Measurements from ENCODE around the gene MBP.

The MBP gene

DNA sequence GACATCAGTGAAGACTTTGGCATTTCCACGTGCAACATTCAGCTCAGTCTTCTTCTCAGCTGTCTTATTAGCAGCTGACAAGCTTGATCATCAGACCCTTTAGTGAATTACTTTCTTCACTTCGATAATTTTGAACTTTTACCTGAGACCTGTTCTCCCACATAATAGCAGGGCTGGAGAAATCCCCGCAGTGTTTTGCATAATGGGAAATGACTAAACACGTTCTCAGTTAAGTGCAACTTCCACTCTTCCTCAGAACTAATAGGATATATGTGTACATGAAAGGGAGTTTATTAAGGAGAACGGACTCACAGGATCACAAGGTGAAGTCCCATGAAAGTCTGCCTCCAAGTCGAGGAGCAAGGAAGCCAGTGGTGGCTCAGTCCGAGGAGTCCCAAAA is 28.8 kb upstream of the MBP start:
- Mint-ChIP-seq H3K4me3 (no peak overlapping the region), H3K4me1 (peaks cover 18% of the 10 kb centered on the region)
- no peak for DNase-seq (ENCODE audit: low spot score in 2 of 2)

DNA sequence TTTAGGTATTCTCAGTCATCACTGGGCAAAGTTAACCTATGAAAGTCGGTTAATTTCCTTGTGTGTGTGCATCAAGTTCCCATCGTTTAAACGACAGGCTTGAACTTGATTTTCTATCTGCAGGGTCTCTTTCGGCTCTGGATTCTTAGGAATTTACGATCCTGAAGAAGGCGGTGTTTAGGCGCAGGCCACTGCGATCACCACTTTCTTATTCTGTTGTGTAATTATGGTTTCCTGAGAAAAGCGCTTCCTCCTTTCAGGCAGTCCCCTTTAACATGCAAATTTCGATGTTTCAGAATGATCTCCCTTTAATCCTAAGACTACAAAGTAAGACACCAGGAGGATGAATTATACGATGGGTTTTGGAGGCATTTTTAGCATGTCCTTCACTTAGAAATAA is 27.9 kb upstream of the MBP start:
- Mint-ChIP-seq H3K9me3 (no peaks in the 10 kb centered on the region), H3K4me3 (no peak overlapping the region), H3K27ac (no peak overlapping the region), H3K36me3 (no peaks in the 10 kb centered on the region), H3K4me1 (peaks cover 17% of the 10 kb centered on the region)
- ATAC-seq: no peak
- DNase-seq (ENCODE audit: low spot score in 2 of 2): no peak

More for the DNA sequence above, 28.8 kb upstream of the MBP start:
- Mint-ChIP-seq H3K27ac (no peak overlapping the region), H3K36me3 (no peaks in the 10 kb centered on the region), H3K9me3 (no peaks in the 10 kb centered on the region)
- ATAC-seq: no peak

DNA sequence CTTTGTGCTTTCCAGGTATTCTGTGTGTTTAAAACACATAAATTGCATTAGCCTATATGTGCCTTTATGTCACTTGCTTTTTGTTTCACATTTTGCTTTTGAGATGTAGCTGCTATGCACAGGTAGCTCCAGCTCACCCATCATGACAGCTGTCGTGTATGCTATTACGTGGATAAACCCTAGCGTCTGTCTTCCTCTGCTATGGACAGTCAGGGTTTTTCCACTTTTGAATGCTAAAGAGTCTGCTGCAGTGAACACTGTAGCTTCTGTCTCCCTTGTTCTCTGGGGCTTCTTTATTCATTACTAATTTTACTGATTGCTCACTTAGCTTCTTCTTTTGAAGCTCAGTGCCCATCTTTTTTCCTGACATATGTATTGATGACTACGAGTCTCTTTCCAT is 24.7 kb upstream of the MBP start:
- no peak overlapping the region for H3K27ac Mint-ChIP-seq
- no peak for DNase-seq (ENCODE audit: low spot score in 2 of 2)
- no peaks in the 10 kb centered on the region for H3K4me1 Mint-ChIP-seq
- H3K4me3 Mint-ChIP-seq: no peak overlapping the region
- H3K9me3 Mint-ChIP-seq: no peaks in the 10 kb centered on the region
- no peak for ATAC-seq
- H3K36me3 Mint-ChIP-seq: no peaks in the 10 kb centered on the region

DNA sequence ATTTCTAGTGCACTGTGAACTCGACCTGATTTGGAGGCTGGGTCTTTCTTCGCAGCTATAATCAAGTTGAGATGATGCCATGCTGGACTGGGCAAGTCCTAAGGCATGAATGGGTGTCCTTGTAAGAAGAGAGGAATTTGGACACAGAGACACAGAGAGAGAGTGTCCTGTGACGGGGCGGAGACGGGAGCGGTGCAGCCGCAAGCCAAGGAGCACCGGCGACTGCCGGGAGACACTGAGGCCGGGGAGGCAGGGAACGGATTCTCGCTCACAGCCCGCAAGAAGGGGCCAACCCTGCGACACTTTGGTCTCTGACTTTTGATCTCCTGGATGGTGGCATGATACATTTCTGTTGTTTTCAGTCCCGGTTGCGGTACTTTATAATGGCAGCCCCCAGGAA is 22.4 kb upstream of the MBP start:
- H3K4me3 Mint-ChIP-seq: no peak overlapping the region
- peaks cover 10% of the 10 kb centered on the region for H3K4me1 Mint-ChIP-seq
- ATAC-seq (no peak), DNase-seq (ENCODE audit: low spot score in 2 of 2) (no peak)
- H3K27ac Mint-ChIP-seq: no peak overlapping the region
- no peaks in the 10 kb centered on the region for H3K36me3 Mint-ChIP-seq
- no peaks in the 10 kb centered on the region for H3K9me3 Mint-ChIP-seq

DNA sequence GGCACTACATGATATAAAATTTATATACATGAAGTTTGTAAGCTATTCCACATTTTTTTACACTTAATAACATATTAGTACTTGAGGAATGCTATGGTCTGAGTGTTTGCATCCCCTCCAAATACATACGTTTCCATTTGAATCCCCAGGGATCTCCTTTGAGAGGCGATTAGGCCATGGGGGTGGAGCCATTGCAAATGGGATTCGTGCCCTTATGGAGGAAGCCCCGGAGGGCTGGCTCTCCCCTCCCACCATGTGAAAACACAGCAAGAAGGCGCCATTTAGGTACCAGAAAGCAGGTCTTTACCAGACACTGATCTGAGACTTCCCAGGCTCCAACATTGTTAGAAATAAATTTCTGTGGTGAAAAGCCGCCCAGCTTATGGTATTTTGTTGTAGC is 20.8 kb upstream of the MBP start:
- DNase-seq (ENCODE audit: low spot score in 2 of 2): no peak
- no peak overlapping the region for H3K27ac Mint-ChIP-seq
- no peak overlapping the region for H3K4me3 Mint-ChIP-seq
- no peaks in the 10 kb centered on the region for H3K9me3 Mint-ChIP-seq
- no peak for ATAC-seq
- no peaks in the 10 kb centered on the region for H3K36me3 Mint-ChIP-seq
- H3K4me1 Mint-ChIP-seq: peaks cover 10% of the 10 kb centered on the region

DNA sequence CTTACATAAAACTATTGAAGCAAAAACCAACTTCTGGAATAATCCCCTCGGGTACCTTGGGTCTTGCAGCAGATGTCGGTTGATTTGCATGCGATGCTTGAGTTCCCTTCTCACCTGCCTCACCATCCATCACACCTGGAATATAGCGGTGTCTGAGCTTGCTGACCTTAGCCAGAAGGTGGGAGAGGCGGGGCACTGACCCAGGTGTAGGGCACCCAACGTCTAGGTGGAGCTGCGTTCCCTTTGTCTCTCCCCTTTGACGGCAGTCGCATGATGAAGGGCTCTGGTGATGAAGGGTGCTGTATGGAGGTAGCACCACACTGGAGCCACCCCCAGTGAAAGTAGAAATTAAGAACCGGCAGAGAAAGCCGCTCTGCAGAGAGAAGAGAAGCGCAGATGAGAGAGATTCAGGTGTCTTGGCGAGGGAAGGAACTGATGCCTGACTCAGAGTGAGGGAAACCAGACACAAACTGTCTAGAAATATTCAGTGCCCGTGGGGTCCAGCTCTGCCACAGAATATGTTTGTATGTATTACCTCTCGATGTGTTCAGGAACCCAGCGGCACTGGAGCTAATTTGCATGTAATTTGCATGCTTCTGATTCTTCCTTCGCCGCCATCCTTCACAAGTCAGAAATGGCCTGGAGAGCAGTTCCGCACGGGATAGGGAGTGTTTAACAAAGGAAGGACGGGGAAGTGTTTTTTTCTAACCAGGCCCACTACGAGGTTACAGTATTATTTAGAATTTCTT is 19.4 kb upstream of the MBP start:
- no peak overlapping the region for H3K4me3 Mint-ChIP-seq

DNA sequence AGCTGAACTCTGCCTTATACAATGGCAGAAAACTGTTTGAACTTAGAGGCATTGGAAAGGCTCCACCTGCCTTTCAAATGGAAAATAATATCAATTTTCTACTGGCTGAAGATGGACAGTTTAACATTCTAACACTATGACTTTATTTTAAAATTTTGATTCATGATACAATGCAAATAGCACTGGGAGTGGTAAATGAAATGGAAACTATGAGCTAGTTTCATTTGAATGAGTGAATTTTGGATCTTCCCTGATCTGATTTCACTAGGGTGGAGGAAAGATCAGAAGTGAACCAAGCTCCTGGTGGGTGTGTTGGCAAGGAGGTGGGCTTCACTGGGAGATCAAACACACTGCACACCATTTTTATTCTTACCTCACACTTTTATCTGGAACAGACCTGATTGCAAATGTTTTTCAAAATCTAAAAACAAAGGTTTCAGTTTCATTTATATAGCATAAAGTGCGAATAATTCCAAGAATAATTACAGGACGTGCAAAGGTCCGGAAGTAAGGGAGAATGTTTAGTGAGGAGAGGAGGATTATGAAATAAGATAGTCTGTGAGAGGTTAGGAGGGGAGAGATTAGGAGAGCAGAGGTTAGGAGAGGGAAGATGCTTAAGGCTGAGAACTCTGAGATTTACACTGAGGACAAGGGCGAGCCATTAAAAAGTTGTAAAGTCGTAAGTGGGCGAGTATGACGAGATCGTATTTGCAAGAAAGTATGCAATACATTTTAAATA is 18.6 kb upstream of the MBP start:
- H3K4me1 Mint-ChIP-seq: peaks cover 25% of the 10 kb centered on the region
- H3K4me3 Mint-ChIP-seq: no peak overlapping the region
- no peak for ATAC-seq
- no peaks in the 10 kb centered on the region for H3K36me3 Mint-ChIP-seq
- H3K9me3 Mint-ChIP-seq: no peaks in the 10 kb centered on the region
- DNase-seq (ENCODE audit: low spot score in 2 of 2): no peak
- no peak overlapping the region for H3K27ac Mint-ChIP-seq

More for the DNA sequence above, 19.4 kb upstream of the MBP start:
- H3K4me1 Mint-ChIP-seq: peaks cover 20% of the 10 kb centered on the region
- H3K36me3 Mint-ChIP-seq: no peaks in the 10 kb centered on the region
- no peak for ATAC-seq
- no peaks in the 10 kb centered on the region for H3K9me3 Mint-ChIP-seq
- H3K27ac Mint-ChIP-seq: no peak overlapping the region
- no peak for DNase-seq (ENCODE audit: low spot score in 2 of 2)

DNA sequence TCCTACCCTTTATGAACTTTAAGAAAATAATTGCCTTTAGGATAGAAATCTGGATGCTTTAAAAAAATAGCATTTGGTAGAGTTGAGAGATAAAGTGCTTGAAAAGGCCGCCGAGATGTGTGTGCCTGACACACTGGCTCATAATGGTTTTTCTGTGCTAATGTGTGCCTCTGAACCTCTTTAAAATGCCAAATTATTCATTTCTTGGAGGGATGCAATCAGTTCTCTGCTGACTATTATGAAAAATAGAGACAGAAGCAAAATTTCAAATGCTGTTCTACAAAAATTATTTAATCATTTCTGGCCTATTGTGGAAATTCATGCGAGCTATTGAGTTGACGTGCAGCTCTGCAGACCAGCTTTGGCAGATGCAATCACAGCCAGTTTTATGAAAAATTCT is 18.0 kb upstream of the MBP start:
- Mint-ChIP-seq H3K4me1 (peaks cover 27% of the 10 kb centered on the region), H3K4me3 (no peak overlapping the region), H3K36me3 (no peaks in the 10 kb centered on the region), H3K27ac (no peak overlapping the region), H3K9me3 (no peaks in the 10 kb centered on the region)
- no peak for ATAC-seq
- DNase-seq (ENCODE audit: low spot score in 2 of 2): no peak

DNA sequence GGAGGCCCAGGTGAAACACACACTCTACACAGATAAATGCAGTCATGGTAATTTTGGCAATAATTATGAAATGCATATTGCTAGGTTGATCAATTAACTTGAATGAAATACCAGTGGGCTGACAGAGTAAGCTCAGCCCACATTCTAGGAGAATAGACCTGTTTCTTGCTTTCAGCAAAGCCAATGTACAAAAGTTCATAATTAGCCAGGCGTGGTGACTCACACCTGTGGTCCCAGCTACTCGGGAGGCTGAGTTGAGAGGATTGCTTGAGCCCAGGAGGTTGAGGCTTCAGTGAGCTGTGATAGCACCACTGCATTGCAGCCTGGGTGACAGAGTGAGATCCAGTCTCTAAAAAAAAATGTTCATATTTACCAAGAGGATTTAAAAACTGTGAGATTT is 15.7 kb upstream of the MBP start:
- DNase-seq (ENCODE audit: low spot score in 2 of 2): no peak
- Mint-ChIP-seq H3K4me1 (peaks cover 46% of the 10 kb centered on the region), H3K9me3 (peaks cover 3% of the 10 kb centered on the region), H3K4me3 (no peak overlapping the region), H3K27ac (no peak overlapping the region), H3K36me3 (no peaks in the 10 kb centered on the region)
- ATAC-seq: no peak

DNA sequence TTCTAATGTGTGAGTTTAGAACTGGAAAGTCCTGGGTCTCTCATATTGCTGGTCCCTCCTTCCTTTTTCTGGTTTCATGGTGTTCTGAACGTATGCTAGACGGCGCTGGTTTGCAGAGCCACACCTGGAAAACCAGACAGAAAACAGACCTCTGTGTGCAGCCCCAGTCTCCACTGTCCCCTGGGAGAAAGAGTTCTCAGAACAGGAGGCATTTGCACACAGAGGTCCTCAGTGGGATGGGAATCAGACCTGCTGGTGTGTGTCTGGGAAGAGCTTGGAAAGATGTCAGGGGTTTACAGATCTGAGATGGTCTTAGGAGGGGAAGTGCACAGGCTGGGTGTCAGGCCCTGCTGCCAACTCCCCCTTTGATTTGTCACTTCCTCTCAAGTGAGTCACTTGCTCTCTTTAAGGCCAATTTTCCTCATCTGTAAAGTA is 14.9 kb upstream of the MBP start:
- peak overlapping the region; percentile 14 for H3K4me3 Mint-ChIP-seq
- no peaks in the 10 kb centered on the region for H3K36me3 Mint-ChIP-seq
- DNase-seq (ENCODE audit: low spot score in 2 of 2) (no peak), ATAC-seq (peak; percentile 87)
- peaks cover 46% of the 10 kb centered on the region for H3K4me1 Mint-ChIP-seq
- peaks cover 8% of the 10 kb centered on the region for H3K9me3 Mint-ChIP-seq
- H3K27ac Mint-ChIP-seq: peak overlapping the region; percentile 68

DNA sequence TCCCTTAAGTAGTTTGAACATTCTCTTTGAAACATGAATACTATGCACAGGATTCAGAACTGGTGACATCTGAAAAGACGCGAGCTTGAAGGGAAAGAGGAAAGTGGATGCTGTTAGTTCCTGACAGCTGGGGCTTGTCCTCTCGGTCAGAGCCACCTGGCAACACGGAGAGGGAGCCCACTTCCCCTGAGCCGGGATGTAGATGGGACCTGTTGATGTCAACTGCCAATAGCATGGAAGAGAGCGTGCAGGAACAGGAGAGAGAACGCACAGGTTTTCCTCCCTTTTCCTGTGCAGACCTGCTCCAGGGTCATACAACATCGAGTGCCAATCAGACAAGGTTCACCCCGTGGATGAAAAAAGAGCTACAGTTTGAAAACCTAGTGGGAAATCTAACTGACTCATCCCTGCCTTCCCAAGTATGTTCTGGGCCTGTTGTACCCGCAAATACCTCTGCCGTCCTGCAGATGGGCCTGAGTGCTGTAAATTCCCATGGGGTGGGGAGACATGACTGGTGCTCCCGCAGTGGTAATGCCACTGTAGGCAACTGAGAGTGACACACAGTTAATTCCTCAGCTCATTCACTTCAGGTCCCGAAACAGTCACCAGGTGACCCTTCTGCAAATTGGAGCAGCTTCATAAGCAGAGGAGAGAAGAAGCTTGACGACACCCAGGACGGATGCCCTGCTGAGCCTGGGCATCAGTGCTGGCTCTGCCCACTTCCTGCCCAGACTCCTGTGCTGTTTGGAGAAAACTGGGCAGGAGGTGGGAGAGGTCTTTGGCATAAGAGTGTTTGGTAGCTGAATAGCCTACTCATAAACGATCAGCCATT is 13.9 kb upstream of the MBP start:
- H3K27ac Mint-ChIP-seq: no peak overlapping the region
- ATAC-seq: no peak
- no peak overlapping the region for H3K4me3 Mint-ChIP-seq
- H3K4me1 Mint-ChIP-seq: peaks cover 47% of the 10 kb centered on the region
- H3K36me3 Mint-ChIP-seq: peaks cover 3% of the 10 kb centered on the region
- peaks cover 13% of the 10 kb centered on the region for H3K9me3 Mint-ChIP-seq
- DNase-seq (ENCODE audit: low spot score in 2 of 2): no peak

DNA sequence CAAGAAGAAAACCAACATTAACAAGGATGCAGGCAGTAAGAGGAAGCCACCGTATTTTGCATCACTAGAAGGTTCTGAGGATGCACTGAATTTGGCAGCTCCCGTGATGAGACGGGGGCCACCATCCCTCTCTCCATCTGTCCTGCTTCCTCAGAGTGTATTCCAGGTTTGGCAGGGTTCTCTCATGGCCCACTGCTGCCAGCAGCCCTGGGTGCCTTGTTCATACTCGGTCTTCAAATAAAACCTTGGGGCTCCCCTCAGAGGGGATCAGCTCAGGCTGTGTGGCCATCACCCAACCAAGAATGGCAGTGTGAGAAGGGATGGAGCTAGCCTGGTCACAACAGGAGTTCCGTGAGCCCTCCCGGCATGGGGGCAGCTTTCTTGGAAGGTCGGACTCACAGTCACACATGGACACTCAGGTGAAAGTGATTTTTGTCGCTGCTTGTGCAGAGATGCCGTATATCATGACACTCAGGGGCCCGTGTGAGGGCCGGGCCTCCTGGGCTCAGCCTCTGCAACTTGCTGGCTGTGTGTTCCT is 12.8 kb upstream of the MBP start:
- peaks cover 49% of the 10 kb centered on the region for H3K4me1 Mint-ChIP-seq
- peaks cover 8% of the 10 kb centered on the region for H3K36me3 Mint-ChIP-seq
- H3K9me3 Mint-ChIP-seq: peaks cover 13% of the 10 kb centered on the region
- H3K27ac Mint-ChIP-seq: no peak overlapping the region
- no peak overlapping the region for H3K4me3 Mint-ChIP-seq
- ATAC-seq: no peak
- DNase-seq (ENCODE audit: low spot score in 2 of 2): no peak

DNA sequence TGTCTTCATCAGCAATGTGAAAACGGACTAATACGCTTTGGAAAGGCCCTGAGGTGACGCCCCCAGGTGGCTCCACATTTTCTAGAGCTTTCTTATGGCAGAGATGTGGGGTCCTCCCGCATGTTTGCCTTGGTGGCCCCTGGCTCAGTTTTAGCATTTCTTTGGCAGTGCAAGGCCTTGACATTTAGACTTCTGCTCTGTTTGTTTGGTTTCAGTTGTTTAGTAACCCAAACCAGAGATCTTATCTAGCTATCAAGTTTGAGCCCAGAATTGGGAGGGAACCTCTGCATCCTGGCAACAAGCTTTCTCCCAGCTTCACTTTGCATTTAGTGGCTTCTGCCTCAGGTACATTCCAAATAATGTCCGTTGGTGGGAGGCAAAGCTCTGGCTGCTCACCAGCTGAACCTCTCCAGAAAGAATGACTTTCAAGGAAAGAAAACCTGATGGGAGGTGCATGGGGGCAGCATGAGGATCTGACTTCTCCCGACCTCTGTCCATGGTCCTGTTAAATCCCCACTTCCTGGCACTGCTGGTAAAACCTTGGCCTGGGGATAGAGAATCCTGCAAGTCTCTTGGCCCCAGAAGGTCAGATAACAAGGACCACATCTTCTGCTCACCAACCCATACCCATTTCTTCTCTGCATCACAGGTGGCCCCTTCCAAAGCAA is 12.0 kb upstream of the MBP start:
- no peak overlapping the region for H3K27ac Mint-ChIP-seq
- H3K9me3 Mint-ChIP-seq: peaks cover 13% of the 10 kb centered on the region
- no peak for ATAC-seq
- no peak overlapping the region for H3K4me3 Mint-ChIP-seq
- H3K36me3 Mint-ChIP-seq: peaks cover 8% of the 10 kb centered on the region
- DNase-seq (ENCODE audit: low spot score in 2 of 2): no peak
- H3K4me1 Mint-ChIP-seq: peaks cover 58% of the 10 kb centered on the region

DNA sequence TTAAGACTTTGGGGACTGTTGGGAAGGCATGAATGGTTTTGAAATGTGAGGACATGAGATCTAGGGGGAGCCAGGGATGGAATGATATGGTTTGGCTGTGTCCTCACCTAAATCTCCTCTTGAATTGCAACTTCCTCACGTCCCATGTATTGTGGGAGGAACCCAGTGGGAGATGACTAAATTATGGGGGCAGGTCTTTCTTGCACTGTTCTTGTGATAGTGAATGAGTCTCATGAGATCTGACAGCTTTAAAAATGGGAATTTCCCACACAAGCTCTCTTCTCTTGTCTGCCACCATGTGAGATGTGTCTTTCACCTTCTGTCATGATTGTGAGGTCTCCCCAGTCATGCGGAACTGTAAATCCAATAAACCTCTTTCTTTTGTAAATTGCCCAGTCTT is 11.5 kb upstream of the MBP start:
- no peak overlapping the region for H3K27ac Mint-ChIP-seq
- peaks cover 8% of the 10 kb centered on the region for H3K36me3 Mint-ChIP-seq
- H3K9me3 Mint-ChIP-seq: peaks cover 13% of the 10 kb centered on the region
- ATAC-seq (no peak), DNase-seq (ENCODE audit: low spot score in 2 of 2) (no peak)
- peaks cover 60% of the 10 kb centered on the region for H3K4me1 Mint-ChIP-seq
- H3K4me3 Mint-ChIP-seq: no peak overlapping the region

DNA sequence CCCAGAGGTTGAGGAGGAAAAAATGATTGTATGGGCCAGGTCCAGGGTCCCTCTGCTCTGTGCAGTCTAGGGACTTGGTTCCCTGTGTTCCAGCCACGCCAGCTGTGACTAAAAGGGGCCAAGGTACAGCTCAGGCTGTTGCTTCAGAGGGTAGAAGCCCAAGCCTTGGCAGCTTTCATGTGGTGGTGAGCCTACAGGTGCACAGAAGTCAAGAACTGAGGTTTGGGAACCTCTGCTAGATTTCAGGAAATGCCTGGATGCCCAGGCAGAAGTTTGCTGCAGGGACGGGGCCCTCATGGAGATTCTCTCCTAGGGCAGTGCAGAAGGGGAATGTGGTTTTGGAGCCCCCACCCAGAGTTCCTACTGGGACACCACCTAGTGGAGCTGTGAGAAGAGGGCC is 10.6 kb upstream of the MBP start:
- DNase-seq (ENCODE audit: low spot score in 2 of 2): no peak
- ATAC-seq: no peak
- Mint-ChIP-seq H3K9me3 (peaks cover 13% of the 10 kb centered on the region), H3K4me1 (peaks cover 60% of the 10 kb centered on the region), H3K4me3 (no peak overlapping the region), H3K36me3 (peaks cover 8% of the 10 kb centered on the region), H3K27ac (no peak overlapping the region)
